Posterior vena cava (tissue), 2 donors: Measurements from ENCODE around the gene PRPF6. TPM values are rescaled to one million over a fixed set of nuclear protein-coding genes. Genes with fewer than 3 reads are reported as not detected.

Source experiments
- DNase-seq: peaks from one replicate; pipeline ENCODE4 v3.0.0-alpha.2; 2020; ENCODE audit warnings: low spot score
- intact Hi-C, 2 donors: fragments of 100-400 bp; cut with DNase I; formaldehyde crosslinking; loops; one replicate each; pipeline versions ENCODE4 v1.14.1 to v1.14.2; 2022 to 2023
- total RNA-seq, 2 donors: library from RNA; stranded (reverse); fragmentation: NEBNext Ultra II Directional; extraction: Animal tissue kit (Norgen Biotek cat#: 25700); gene quantifications; one replicate each; pipeline ENCODE4 v1.2.1, GENCODE V29; 2021
- donor health status: DM: yes; HTN: yes; CAD: no.
- donor health status: DM: yes; HTN: yes; CAD: no.

Gene PRPF6
- total RNA-seq, 2 donors from 2014 or later, result 44.3 to 44.8 TPM

DNA sequence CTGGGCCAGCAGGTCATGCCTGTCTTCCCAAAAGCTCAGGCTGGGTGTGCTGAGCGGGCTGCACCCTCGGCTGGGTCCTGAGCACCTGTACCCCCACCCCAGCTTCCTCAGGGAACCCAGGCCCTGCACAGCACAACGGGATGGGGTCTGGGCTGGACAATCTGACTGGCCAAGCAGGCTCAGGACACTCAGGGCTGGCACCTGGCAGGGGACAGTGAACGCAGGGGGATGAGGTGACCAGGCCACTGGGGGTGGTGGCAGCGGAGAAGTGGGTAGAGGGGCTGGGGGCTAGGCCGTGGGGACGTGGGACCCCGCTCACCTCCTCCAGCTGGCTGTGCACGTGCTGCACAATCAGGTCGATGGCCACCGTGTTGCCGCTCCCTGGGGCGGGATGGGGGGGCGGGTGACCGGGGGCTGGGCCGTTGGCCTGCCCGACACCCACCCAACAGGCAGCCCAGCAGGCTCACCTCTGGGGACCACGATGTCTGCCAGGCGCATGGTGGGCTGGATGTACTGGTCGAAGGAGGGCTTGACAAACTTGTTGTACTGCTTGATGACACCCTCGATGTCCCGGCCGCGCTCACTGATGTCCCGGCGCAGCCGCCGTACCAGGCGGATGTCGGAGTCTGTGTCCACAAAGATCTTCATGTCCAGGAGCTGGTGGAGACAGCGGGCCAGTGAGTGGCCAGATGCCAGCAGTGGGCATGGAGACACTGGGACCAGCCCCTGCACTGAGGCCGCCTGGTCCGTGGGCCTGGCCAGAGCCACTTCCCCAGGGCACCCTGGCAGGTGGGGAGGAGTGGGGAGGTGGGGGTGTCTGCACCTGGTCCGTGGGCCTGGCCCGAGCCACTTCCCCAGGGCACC, 36.6 kb upstream of the PRPF6 start:
- intact Hi-C loops, result no loop called here
- no peak for DNase-seq

GRCh38 chr20:63945031-63945658, 35.8 kb upstream of the PRPF6 start:
- intact Hi-C loops, result no loop called here
- no peak for DNase-seq

DNA sequence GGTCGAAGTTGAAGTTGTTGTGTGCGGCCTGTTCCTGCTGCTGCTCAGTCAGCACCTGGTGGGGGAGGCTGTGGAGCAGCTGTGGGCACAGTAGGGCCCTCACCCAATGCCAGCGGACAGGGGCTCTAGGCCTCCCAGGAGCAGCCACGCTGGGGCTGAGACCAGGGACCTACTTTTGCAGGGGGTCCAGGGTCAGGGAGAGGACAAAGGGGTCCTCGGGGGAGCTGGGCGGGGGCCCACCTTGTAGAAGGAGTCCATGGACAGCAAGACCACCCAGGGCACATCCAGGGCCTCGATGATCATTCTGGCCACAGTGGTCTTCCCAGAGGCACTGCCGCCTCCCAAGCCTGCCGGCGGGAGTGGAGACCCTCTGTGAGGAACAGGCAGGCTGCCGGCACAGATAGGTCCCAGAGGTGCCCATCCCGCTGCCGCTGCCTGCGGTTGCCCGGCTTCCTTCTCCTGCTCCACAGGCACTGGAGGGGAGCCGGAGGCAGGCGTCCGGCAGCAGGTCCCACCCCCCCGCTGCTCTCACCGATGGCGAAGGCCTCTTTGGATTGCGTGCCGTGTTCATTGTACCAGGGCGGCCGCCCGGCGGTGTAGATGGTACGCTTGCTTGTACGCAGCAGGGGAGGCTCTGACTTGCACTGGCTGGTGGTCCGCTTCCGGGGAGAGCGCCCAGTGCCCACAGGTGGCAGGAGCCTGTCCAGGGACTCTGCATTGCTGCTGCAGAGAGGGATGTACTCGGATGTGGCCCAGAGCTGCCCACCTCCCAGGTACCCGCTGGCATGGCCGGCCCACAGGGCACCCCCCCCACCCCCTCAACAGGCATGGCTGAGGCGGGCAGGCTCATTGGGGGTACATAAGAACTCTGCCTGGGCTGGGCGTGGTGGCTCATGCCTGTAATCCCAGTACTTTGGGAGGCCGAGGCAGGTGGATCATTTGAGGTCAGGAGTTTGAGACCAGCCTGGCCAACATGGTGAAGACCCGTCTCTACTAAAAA, 34.7 kb upstream of the PRPF6 start:
- intact Hi-C loops, result no loop called here
- DNase-seq, result no peak

GRCh38 chr20:63946986-63947637, 33.8 kb upstream of the PRPF6 start:
- intact Hi-C loops, result no loop called here
- DNase-seq, result no peak

GRCh38 chr20:63947638-63948456, 33.1 kb upstream of the PRPF6 start:
- no peak for DNase-seq
- intact Hi-C loops, result no loop called here

DNA sequence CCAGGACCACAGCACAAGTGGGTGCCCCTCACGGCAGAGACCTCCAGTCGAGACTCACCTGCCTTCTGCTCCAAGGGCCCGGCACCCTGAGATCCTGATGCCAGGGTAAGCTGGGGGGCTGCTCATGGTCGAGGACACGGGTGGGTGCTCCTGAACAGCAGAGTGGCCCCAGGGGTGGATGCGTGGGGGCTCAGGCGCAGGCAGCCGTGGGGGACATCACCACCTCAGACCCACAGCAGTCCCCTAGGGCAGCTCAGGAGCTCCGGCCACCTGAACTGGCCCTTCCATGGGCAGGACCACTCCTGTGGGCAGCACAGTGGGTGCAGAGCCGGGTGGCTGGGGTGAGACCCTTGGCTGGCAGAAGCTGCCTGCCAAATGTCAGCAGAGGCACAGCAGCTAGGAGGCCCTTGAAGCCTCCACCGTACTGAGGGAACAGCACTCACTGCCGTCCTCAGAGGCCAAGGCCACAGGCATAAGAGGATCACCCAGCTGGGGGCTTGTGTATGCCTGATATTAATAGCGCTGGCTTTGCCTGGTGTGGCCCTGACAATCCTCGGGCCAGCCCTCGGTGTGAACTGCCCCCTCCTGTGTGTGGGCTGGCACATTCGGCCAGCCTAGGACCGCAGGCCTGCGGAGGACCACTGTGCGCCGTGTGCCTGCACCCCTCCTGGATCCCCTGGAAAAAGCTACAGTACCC, 30.1 kb upstream of the PRPF6 start:
- no peak for DNase-seq
- intact Hi-C loops, result no loop called here

DNA sequence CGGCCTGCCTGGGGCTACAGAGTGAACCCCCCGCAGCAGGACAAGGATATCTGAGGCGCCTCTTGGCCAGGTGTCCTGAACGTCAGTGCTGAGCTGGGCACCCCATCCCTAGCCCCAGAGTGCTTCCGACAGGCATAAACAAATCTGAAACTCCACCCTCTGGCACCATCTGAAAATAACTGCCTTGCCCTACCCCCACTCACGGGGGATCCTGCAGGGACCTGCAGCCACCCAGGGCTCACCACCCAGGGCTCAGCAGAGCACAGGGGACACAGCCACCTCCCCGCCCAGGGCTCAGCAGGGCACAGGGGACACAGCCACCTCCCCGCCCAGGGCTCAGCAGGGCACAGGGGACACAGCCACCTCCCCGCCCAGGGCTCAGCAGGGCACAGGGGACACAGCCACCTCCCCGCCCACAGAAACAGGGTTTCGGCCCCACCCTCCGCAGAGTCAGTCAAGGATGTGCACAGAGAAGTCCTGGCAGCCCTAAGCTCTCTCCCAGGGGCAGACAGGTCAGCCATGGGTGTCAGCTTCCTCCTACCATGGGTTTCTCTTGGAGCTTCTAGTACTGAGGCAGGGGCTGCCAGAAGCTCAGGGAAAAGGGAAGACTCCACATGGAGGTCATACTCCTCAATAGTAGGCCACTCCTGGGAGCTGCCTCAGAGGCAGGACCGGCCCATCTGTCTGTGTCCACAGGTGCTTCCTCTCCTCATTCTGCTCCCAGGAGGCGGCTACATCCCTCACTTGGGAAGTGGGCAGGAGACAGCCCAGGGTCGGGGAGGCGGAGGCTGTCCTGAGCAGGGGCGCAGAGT, 29.3 kb upstream of the PRPF6 start:
- DNase-seq, result no peak
- intact Hi-C loops, result no loop called here

DNA sequence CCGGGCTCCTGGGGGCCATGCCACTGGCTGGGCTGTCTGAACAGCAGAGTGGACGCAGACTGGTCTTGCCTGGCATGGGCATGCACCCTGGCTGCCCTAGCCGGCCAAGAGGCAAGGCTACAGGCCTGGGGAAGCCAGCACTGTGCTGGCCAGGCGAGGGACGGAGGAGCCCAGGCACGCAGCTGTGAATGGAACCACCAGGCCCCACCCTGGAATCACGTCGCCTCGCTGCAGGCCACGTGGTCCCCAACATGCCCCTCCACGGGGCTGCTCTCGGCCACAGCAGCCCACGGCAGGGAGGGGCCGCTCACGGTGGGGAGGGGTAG, 28.8 kb upstream of the PRPF6 start:
- DNase-seq, result no peak
- intact Hi-C loops, result no loop called here

GRCh38 chr20:63952769-63953168, 28.2 kb upstream of the PRPF6 start:
- DNase-seq, result no peak
- intact Hi-C loops, result no loop called here

DNA sequence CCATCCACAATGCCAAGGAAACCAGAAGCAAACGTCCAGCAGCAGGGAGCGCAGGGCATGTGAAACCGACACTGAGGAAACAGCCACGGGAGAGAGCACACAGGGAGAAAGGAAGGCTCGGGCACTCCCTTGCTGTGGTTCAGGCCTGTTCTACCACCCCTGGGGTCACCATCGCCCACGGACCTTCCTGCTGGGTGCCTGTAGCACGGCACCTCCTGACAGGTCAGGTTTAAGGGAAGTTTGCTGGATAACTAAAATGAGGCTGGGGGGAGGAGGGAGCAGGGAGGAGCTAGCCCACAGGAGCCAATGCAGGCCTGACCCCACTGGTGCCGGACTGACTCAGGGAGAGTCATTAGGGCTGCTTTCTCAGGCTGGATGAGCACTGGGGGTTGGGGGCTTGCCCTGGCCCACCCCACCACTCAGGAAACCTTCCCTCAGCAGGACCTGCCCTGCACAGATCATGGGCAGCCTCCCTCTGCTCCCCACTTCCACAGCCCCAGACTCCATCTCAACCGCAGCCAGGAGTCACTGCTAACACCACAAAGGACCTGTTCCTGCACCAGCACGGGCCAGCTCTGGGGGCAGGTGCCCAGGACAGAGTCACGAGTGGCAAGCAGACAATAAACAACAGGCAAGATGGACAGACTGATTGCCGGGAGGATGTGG, 27.0 kb upstream of the PRPF6 start:
- no peak for DNase-seq
- intact Hi-C loops, result no loop called here

GRCh38 chr20:63955281-63955826, 25.6 kb upstream of the PRPF6 start:
- intact Hi-C loops, result no loop called here
- DNase-seq, result no peak

GRCh38 chr20:63955827-63956663, 24.9 kb upstream of the PRPF6 start, which contains the start of gene UCKL1:
UCKL1 (minus strand) TSS chr20:63956416; CDS start chr20:63956372, 44 bp downstream.
- DNase-seq, result peak; percentile 98
- intact Hi-C loops, result no loop called here

GRCh38 chr20:63956664-63957003, 24.3 kb upstream of the PRPF6 start:
- DNase-seq, result no peak
- intact Hi-C loops, result no loop called here

- intact Hi-C loops, result no loop called here
Observed at GRCh38 chr20:63957004-63957689, 23.8 kb upstream of the PRPF6 start.

More at GRCh38 chr20:63957004-63957689, 23.8 kb upstream of the PRPF6 start:
- DNase-seq, result no peak
